SK-N-SH (cell line): ENCODE results near the gene MMP8. TPM values are rescaled to one million over a fixed set of nuclear protein-coding genes. Genes with fewer than 3 reads are reported as not detected.

Experiments used
- CTCF ChIA-PET: fragments of 300-600, 350-600 bp; formaldehyde crosslinking; extraction: SDS; loops from one replicate; lab custom pipeline; 2021; lab: Yijun Ruan, JAX
- POLR2A ChIA-PET: fragments of 350-600 bp; sonication (Branson Sonifier 250); formaldehyde crosslinking; extraction: SDS; loops from one replicate; lab custom pipeline; 2020; ENCODE audit warnings: antibody characterized with exemption, inconsistent platforms; lab: Yijun Ruan, JAX
- DNase-seq: peaks from one replicate; pipeline ENCODE4 v3.0.0; 2012
- H2AFZ ChIP-seq: fragments of 200-600 bp; sonication (generic); 2 replicates; pipeline ENCODE4 v1.8.1; 2016; ENCODE audit warnings: antibody characterized with exemption, mild to moderate bottlenecking, low read depth
- H3F3A ChIP-seq: fragments of 200-600 bp; sonication (generic); replicated peaks from 2 replicates; pipeline ENCODE3; 2016; ENCODE audit warnings: antibody characterized with exemption, mild to moderate bottlenecking; ENCODE audit not compliant: insufficient read depth
- H3K27ac ChIP-seq, 2 experiments: fragments of 200-500 bp in 1 of 2; fragments of 200-600 bp in 1 of 2; sonication (Bioruptor generic) in 1 of 2; sonication (generic), shearing (Covaris generic) in 1 of 2; 2 replicates each; pipeline versions ENCODE4 v1.5.1 to v1.6.1; 2014 to 2016; ENCODE audit warnings: low read depth in 2 of 2, inconsistent platforms in 1 of 2, low read length in 1 of 2, mild to moderate bottlenecking in 1 of 2, mixed read lengths in 1 of 2
- H3K27me3 ChIP-seq: fragments of 200-600 bp; sonication (generic), shearing (Covaris generic); 2 replicates; pipeline ENCODE4 v1.6.1; 2016; ENCODE audit warnings: mixed run types; ENCODE audit not compliant: insufficient read depth
- H3K36me3 ChIP-seq, 2 experiments: fragments of 200-500 bp in 1 of 2; fragments of 200-600 bp in 1 of 2; sonication (Bioruptor generic) in 1 of 2; sonication (generic) in 1 of 2; replicated peaks in 1 of 2; 2 replicates each; pipeline versions ENCODE3 to v1.5.1; 2014 to 2016; ENCODE audit warnings: low read length in 1 of 2, mild to moderate bottlenecking in 1 of 2; ENCODE audit not compliant: insufficient read depth in 2 of 2, control insufficient read depth in 1 of 2
- H3K4me1 ChIP-seq, 2 experiments: fragments of 200-500 bp in 1 of 2; fragments of 200-600 bp in 1 of 2; sonication (Bioruptor generic) in 1 of 2; sonication (generic), shearing (Covaris generic) in 1 of 2; 2 replicates each; pipeline versions ENCODE4 v1.5.1 to v1.6.1; 2014 to 2016; ENCODE audit warnings: low read depth in 1 of 2, low read length in 1 of 2, mixed run types in 1 of 2; ENCODE audit not compliant: insufficient read depth in 2 of 2, control insufficient read depth in 1 of 2
- H3K4me2 ChIP-seq: fragments of 200-600 bp; sonication (generic), shearing (Covaris generic); 2 replicates; pipeline ENCODE4 v1.6.1; 2017; ENCODE audit warnings: mixed run types
- H3K4me3 ChIP-seq, 2 experiments: fragments of 200-500 bp in 1 of 2; fragments of 200-600 bp in 1 of 2; sonication (Bioruptor generic) in 1 of 2; sonication (generic), shearing (Covaris generic) in 1 of 2; 2 replicates each; pipeline versions ENCODE4 v1.5.1 to v1.8.1; 2014 to 2016; ENCODE audit warnings: low read depth in 2 of 2, inconsistent platforms in 1 of 2, low read length in 1 of 2, mild to moderate bottlenecking in 1 of 2, mixed read lengths in 1 of 2, moderate library complexity in 1 of 2
- H3K79me2 ChIP-seq: fragments of 200-600 bp; sonication (generic); 2 replicates; pipeline ENCODE4 v1.8.1; 2017; ENCODE audit warnings: mild to moderate bottlenecking; ENCODE audit not compliant: insufficient read depth
- H3K9ac ChIP-seq: fragments of 200-600 bp; sonication (generic); 2 replicates; pipeline ENCODE4 v1.6.1; 2017; ENCODE audit warnings: mixed run types
- H3K9me2 ChIP-seq: fragments of 200-600 bp; sonication (generic); 2 replicates; pipeline ENCODE4 v1.6.1; 2017; ENCODE audit warnings: mixed run types
- H3K9me3 ChIP-seq: fragments of 200-600 bp; sonication (generic); 2 replicates; pipeline ENCODE4 v1.6.1; 2017; ENCODE audit warnings: mixed run types, mild to moderate bottlenecking, moderate library complexity
- H4K20me1 ChIP-seq: fragments of 200-600 bp; sonication (generic); 2 replicates; pipeline ENCODE4 v1.6.1; 2017; ENCODE audit warnings: mild to moderate bottlenecking, mixed run types; ENCODE audit not compliant: insufficient read depth
- CHD2 ChIP-seq: fragments of 150-350 bp; IDR thresholded peaks from 2 replicates; pipeline ENCODE4 v1.6.1; 2018; ENCODE audit warnings: low read length; ENCODE audit not compliant: partially characterized antibody
- ELF1 ChIP-seq: IDR thresholded peaks from 2 replicates; pipeline ENCODE4 v1.4.0; 2012
- EP300 ChIP-seq, 2 experiments: IDR thresholded peaks; 2 replicates each; pipeline versions ENCODE4 v1.4.0 to v1.6.1; 2012; ENCODE audit warnings: borderline replicate concordance in 1 of 2, low read depth in 1 of 2, low read length in 1 of 2
- FOSL2 ChIP-seq: IDR thresholded peaks from 2 replicates; pipeline ENCODE4 v1.4.0; 2012; ENCODE audit warnings: low read depth, mild to moderate bottlenecking, moderate library complexity, borderline replicate concordance
- FOXM1 ChIP-seq: IDR thresholded peaks from 2 replicates; pipeline ENCODE4 v1.4.0; 2012; ENCODE audit warnings: low read depth, mild to moderate bottlenecking
- GABPA ChIP-seq: IDR thresholded peaks from 2 replicates; pipeline ENCODE4 v1.4.0; 2012; ENCODE audit warnings: low read depth, mild to moderate bottlenecking
- GATA2 ChIP-seq: sonication (generic); formaldehyde crosslinking; IDR thresholded peaks from 2 replicates; pipeline ENCODE4 v1.5.0; 2020; ENCODE audit warnings: mild to moderate bottlenecking, missing genetic modification reagents
- JUND ChIP-seq: IDR thresholded peaks from 2 replicates; pipeline ENCODE4 v1.4.0; 2012
- MXI1 ChIP-seq: IDR thresholded peaks from 2 replicates; pipeline ENCODE4 v1.6.1; 2012; ENCODE audit warnings: mild to moderate bottlenecking, low read depth, low read length, improper control_type of control experiment
- POLR2AphosphoS5 ChIP-seq: IDR thresholded peaks from 2 replicates; pipeline ENCODE4 v1.6.1; 2012; ENCODE audit warnings: low read depth, low read length
- RAD21 ChIP-seq: IDR thresholded peaks from 2 replicates; pipeline ENCODE4 v1.6.1; 2012; ENCODE audit warnings: mild to moderate bottlenecking, low read length
- RXRA ChIP-seq: IDR thresholded peaks from 2 replicates; pipeline ENCODE4 v1.4.0; 2012; ENCODE audit warnings: low read depth, mild to moderate bottlenecking, borderline replicate concordance
- SIN3A ChIP-seq: IDR thresholded peaks from 2 replicates; pipeline ENCODE4 v1.6.1; 2012; ENCODE audit warnings: low read depth, mild to moderate bottlenecking, low read length, moderate library complexity, borderline replicate concordance
- TAF1 ChIP-seq: IDR thresholded peaks from 2 replicates; pipeline ENCODE4 v1.6.1; 2012; ENCODE audit warnings: low read depth, mild to moderate bottlenecking, low read length, moderate library complexity, borderline replicate concordance
- TCF12 ChIP-seq: IDR thresholded peaks from 2 replicates; pipeline ENCODE4 v1.4.0; 2012
- TEAD4 ChIP-seq: IDR thresholded peaks from 2 replicates; pipeline ENCODE4 v1.4.0; 2012; ENCODE audit warnings: mild to moderate bottlenecking, borderline replicate concordance; ENCODE audit not compliant: insufficient read depth
- YY1 ChIP-seq: IDR thresholded peaks from 2 replicates; pipeline ENCODE4 v1.4.0; 2012; ENCODE audit warnings: low read depth, mild to moderate bottlenecking
- WGBS: methylation state at CpG from one replicate; pipeline ENCODE4 v1.1.6; 2017; ENCODE audit warnings: low lambda C conversion rate; 5-methylcytosine and 5-hydroxymethylcytosine counted together
- polyA plus RNA-seq, 3 experiments: library from polyadenylated mRNA; depleted of rRNA; stranded (reverse); fragments of >200 nt; gene quantifications; 2 replicates each; pipeline ENCODE4 v1.2.3, GENCODE V29; 2012
- TF ChIP-seq, protein P1 (sequence below): IDR thresholded peaks from 2 replicates; pipeline ENCODE4 v1.6.1; 2012; ENCODE audit warnings: mild to moderate bottlenecking, low read depth, low read length, moderate library complexity
- TF ChIP-seq, protein P2 (sequence below): fragments of 200-600 bp; sonication (generic); IDR thresholded peaks from 2 replicates; pipeline ENCODE4 v1.6.1; 2017; ENCODE audit warnings: antibody characterized with exemption, mild to moderate bottlenecking, moderate library complexity
- TF ChIP-seq, protein P3 (sequence below): IDR thresholded peaks from 2 replicates; pipeline ENCODE4; 2012
- TF ChIP-seq, protein P4 (sequence below): IDR thresholded peaks from 2 replicates; pipeline ENCODE4 v1.4.0; 2012; ENCODE audit warnings: low read depth, borderline replicate concordance

Gene MMP8
- polyA plus RNA-seq, 1 of the 3 experiments (the other 2 are of a cell fraction): 0.07 TPM

DNA sequence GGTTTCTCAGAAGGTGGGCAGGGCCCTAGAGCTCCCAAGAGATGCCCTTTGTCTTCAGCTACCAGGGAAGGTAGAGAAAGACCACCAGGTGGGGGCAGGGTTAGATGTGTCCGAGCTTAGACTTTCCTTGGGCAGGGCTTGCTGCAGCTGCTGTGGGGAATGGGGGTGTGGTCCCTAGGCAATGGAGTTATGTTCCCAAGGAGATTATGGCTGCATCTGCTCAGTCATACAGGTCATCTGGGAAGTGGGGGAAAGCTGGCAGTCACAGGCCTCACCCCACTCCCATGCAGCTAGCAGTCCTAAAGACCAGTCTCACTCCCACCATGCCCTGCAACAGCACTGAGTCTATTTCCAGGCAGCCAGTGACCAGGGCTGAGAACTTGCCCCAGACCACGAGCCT, 48.7 kb downstream of the MMP8 start (continued):
- TF ChIP-seq, protein P1, sequence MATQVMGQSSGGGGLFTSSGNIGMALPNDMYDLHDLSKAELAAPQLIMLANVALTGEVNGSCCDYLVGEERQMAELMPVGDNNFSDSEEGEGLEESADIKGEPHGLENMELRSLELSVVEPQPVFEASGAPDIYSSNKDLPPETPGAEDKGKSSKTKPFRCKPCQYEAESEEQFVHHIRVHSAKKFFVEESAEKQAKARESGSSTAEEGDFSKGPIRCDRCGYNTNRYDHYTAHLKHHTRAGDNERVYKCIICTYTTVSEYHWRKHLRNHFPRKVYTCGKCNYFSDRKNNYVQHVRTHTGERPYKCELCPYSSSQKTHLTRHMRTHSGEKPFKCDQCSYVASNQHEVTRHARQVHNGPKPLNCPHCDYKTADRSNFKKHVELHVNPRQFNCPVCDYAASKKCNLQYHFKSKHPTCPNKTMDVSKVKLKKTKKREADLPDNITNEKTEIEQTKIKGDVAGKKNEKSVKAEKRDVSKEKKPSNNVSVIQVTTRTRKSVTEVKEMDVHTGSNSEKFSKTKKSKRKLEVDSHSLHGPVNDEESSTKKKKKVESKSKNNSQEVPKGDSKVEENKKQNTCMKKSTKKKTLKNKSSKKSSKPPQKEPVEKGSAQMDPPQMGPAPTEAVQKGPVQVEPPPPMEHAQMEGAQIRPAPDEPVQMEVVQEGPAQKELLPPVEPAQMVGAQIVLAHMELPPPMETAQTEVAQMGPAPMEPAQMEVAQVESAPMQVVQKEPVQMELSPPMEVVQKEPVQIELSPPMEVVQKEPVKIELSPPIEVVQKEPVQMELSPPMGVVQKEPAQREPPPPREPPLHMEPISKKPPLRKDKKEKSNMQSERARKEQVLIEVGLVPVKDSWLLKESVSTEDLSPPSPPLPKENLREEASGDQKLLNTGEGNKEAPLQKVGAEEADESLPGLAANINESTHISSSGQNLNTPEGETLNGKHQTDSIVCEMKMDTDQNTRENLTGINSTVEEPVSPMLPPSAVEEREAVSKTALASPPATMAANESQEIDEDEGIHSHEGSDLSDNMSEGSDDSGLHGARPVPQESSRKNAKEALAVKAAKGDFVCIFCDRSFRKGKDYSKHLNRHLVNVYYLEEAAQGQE: no peak
- TF ChIP-seq TEAD4: no peak
- no peak for TF ChIP-seq POLR2AphosphoS5

DNA sequence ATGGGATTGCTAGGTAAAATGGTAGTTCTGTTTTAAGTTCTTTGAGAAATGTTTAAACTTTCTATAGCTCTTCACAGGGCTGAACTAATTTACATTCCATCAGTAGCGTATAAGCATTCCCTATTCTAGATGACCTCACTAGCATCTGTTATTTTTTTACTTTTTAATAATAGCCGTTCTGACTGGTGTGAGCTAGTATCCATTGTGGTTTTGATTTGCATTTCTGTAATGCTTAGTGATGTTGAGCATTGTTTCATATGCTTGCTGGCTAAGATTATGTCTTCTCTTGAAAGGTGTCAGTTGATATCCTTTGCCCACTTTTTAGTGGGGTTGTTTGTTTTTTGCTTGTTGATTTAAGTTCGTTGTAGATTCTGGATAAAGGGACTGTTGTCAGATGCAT, 55.1 kb downstream of the MMP8 start:
- no peak overlapping the region for H3K4me3 ChIP-seq
- WGBS: 25% methylated on average over 3 of the region's 3 CpGs
- no peak for DNase-seq

DNA sequence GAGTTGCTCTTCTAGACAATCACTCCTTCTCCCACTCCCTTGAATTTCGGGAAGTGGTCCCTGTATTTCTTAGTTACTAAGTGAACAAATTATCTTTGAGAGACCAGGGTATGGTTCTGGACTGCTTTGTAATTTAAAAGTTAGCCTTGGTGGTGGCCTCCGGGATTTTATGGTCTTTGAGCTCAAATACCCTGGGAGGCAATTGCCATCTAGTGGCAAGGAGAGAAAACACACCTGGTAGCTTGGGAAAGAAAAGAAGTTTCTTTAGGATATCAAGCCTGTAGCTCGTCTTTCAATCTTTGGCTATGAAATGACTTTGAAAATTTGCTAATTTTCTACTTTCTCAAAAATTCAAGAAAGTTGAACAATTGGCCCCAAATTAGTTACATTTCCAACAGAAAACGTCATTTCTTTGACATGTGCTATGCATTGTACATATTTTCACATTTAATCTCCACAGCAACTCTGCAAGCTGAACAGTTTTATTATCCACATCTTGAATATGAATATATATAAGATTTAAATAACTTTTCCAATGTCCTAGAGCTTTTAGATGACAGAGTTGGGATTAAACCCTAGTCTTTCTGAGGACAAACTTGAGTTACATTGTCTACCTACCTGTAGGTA, 58.3 kb downstream of the MMP8 start:
- H3K27me3 ChIP-seq: no peaks in the 10 kb centered on the region
- ChIA-PET CTCF (interaction anchor here (0.5 to 3.7 kb wide), 26 partner anchors 9 to 722 kb away, joined by 3 to 24 read pairs (median 4); no protein-coding TSS in a partner anchor), POLR2A (no interaction called here)
- no peaks in the 10 kb centered on the region for H4K20me1 ChIP-seq
- H3K27ac ChIP-seq: no peak overlapping the region
- no peak overlapping the region for H3K9ac ChIP-seq
- no peaks in the 10 kb centered on the region for H3K4me1 ChIP-seq
- H3F3A ChIP-seq: no peaks in the 10 kb centered on the region
- DNase-seq: peak; percentile 34
- H3K9me2 ChIP-seq: no peaks in the 10 kb centered on the region
- no peaks in the 10 kb centered on the region for H3K36me3 ChIP-seq
- peak overlapping the region; percentile 35; the same call in 1 of the 2 replicates for H2AFZ ChIP-seq
- H3K4me2 ChIP-seq: no peak overlapping the region
- H3K79me2 ChIP-seq: no peaks in the 10 kb centered on the region
- H3K4me3 ChIP-seq: no peak overlapping the region; a peak in 1 of 4 replicates
- 1% methylated on average over 4 of the region's 4 CpGs for WGBS
- no peaks in the 10 kb centered on the region for H3K9me3 ChIP-seq
- no peak for TF ChIP-seq POLR2AphosphoS5
- TF ChIP-seq, protein P2, sequence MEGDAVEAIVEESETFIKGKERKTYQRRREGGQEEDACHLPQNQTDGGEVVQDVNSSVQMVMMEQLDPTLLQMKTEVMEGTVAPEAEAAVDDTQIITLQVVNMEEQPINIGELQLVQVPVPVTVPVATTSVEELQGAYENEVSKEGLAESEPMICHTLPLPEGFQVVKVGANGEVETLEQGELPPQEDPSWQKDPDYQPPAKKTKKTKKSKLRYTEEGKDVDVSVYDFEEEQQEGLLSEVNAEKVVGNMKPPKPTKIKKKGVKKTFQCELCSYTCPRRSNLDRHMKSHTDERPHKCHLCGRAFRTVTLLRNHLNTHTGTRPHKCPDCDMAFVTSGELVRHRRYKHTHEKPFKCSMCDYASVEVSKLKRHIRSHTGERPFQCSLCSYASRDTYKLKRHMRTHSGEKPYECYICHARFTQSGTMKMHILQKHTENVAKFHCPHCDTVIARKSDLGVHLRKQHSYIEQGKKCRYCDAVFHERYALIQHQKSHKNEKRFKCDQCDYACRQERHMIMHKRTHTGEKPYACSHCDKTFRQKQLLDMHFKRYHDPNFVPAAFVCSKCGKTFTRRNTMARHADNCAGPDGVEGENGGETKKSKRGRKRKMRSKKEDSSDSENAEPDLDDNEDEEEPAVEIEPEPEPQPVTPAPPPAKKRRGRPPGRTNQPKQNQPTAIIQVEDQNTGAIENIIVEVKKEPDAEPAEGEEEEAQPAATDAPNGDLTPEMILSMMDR: peak; percentile 88
- TF ChIP-seq, protein P3, sequence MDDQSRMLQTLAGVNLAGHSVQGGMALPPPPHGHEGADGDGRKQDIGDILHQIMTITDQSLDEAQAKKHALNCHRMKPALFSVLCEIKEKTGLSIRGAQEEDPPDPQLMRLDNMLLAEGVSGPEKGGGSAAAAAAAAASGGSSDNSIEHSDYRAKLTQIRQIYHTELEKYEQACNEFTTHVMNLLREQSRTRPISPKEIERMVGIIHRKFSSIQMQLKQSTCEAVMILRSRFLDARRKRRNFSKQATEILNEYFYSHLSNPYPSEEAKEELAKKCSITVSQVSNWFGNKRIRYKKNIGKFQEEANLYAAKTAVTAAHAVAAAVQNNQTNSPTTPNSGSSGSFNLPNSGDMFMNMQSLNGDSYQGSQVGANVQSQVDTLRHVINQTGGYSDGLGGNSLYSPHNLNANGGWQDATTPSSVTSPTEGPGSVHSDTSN: no peak
- TF ChIP-seq EP300 (IDR thresholded peaks at IDR 0.05; ENCODE audit: borderline replicate concordance in 1 of 2, low read depth in 1 of 2, low read length in 1 of 2): no peak
- TF ChIP-seq TCF12: no peak
- TF ChIP-seq RXRA: no peak
- TF ChIP-seq MXI1: no peak
- no peak for TF ChIP-seq TAF1
- no peak for TF ChIP-seq FOXM1
- peak; percentile 80 for TF ChIP-seq RAD21
- no peak for TF ChIP-seq SIN3A
- TF ChIP-seq GABPA: no peak

More for the DNA sequence above, 55.1 kb downstream of the MMP8 start:
- no peaks in the 10 kb centered on the region for H3K9me2 ChIP-seq
- no peak overlapping the region for H3K4me2 ChIP-seq
- no peaks in the 10 kb centered on the region for H3K27me3 ChIP-seq
- peaks cover 3% of the 10 kb centered on the region; the same call in 1 of the 2 replicates for H3K9me3 ChIP-seq
- TF ChIP-seq GABPA (no peak), CHD2 (no peak), JUND (no peak), ELF1 (no peak), YY1 (no peak), FOSL2 (no peak), EP300 (IDR thresholded peaks at IDR 0.05; ENCODE audit: borderline replicate concordance in 1 of 2, low read depth in 1 of 2, low read length in 1 of 2) (no peak), TCF12 (no peak), FOXM1 (no peak), SIN3A (no peak), GATA2 (CRISPR knock-in tag) (no peak)
- TF ChIP-seq, protein P4, sequence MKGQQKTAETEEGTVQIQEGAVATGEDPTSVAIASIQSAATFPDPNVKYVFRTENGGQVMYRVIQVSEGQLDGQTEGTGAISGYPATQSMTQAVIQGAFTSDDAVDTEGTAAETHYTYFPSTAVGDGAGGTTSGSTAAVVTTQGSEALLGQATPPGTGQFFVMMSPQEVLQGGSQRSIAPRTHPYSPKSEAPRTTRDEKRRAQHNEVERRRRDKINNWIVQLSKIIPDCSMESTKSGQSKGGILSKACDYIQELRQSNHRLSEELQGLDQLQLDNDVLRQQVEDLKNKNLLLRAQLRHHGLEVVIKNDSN: no peak
- no peaks in the 10 kb centered on the region for H3F3A ChIP-seq
- no peaks in the 10 kb centered on the region for H4K20me1 ChIP-seq
- no peak overlapping the region for H3K27ac ChIP-seq
- H2AFZ ChIP-seq: no peak overlapping the region
- H3K36me3 ChIP-seq: no peaks in the 10 kb centered on the region
- no peaks in the 10 kb centered on the region for H3K79me2 ChIP-seq
- POLR2A ChIA-PET: no interaction called here
- CTCF ChIA-PET: no interaction called here
- no peaks in the 10 kb centered on the region for H3K4me1 ChIP-seq
- H3K9ac ChIP-seq: no peak overlapping the region
